HT-29 (cell line): ENCODE data around the gene METRN. TPM values are rescaled to one million over a fixed set of nuclear protein-coding genes. Genes with fewer than 3 reads are reported as not detected.
A peak's percentile ranks its signal among the peaks of the same experiment; 100 is the strongest.

Experiments
- DNase-seq: peaks from one replicate; pipeline ENCODE4 v3.0.0-alpha.2; 2015; ENCODE audit warnings: low spot score
- total RNA-seq: library from RNA; depleted of rRNA; stranded (reverse); fragments of >200 nt; shearing (Covaris generic); gene quantifications from 2 replicates; pipeline ENCODE4 v1.2.3, GENCODE V29; 2014

METRN gene
- total RNA-seq, 1 experiment from 2014 or later = 82.2 TPM

- DNase-seq = no peak
These were observed 8.8 kb downstream of the METRN start for GRCh38 chr16:723695-724094.

DNA sequence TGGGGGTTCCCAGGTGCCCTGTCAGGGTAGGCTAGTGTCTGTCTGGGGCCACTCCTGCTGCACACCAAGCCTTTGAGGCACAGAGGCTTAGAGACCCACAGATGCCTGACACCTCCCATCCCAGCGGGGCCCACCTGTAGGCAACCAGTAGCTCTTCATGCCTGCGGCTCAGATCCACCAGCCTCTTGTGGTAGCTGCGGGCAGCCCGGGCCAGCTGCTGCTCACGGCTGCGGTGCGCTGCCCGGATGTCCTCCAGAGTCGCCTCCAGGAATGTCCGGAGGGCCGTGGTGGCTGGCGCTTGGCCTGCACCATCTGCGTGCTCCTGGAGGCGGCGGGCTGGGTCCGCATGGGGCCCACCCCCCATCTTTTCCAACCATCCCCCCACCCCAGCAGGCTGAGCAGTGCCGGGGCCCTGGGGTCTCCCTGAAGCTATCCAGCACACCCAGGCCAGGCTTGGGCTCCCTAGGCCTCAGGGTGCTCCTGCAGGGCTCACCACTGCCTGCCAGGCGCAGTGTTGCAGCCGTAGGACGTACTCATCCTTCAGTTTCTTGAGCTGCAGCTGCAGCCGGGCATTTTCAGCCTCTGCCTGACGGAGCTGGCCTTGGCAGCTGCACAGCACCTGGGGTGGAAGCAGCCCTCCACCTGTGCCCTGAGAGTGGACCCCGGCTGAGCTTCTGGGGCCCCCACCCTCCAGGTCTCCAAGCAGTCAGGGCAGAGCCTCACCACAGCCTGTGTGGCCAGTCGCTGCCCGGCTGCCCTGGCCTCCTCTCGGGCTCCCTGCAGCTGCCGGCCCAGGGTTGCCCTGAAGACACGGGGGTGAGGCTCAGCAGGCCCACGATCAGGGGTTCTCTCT is 9.5 kb downstream of the METRN start:
- DNase-seq = peak; percentile 1

DNA sequence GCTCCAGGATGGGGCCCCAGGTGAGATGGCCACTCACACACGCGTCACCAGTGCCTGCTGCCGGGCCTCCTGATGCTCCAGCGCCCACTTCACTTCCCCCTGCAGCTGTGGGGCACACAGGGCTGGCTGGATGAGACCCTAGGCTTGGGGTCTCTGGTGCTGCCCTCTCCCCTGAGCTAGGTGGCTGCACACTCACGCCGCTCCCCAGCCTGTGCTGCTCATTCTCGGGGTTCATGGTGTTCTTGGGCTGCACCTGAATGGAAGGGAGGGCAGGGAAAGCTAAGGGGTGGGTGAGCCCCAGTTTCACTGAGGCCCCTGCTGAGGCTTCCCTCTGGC is 10.1 kb downstream of the METRN start:
- no peak for DNase-seq

DNA sequence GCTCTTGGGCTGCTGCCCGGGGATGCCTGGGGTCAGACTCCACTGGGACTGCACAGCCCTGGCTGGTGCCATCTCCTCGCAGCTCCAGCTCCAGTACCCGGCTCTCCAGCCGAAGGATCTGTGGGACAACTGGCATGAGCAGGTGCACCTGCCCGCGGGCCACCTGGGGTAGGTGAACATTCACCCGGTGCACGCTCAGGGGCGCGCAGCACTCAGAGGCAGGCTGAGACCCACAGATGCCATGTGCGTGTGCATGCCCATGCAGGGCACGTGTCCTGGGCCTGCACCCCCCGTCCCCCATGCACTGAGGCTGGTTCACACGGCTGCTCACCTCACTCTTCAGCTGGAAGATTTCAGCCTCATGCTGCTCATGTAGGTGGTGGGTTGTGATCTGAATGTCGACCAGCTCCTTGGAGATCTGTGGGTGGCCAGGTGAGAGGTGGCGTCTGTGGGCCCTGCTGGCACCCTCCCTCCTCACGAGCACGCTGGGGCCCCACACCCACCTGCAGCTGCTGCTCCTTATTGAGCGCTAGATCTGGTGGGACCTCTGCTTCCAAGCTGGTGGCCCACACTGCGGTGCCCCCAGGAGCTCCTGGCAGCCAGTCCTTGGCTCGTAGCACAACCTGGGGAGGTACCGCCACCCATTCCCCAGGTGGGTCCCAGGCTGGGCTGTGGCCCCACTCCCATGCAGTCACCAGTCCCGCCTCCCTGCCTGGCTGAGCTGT is 10.7 kb downstream of the METRN start:
- peak; percentile 1 for DNase-seq

- no peak for DNase-seq
These were observed 11.2 kb downstream of the METRN start for GRCh38 chr16:726188-726437.

GRCh38 chr16:726438-727290 is 11.7 kb downstream of the METRN start, which contains the start of the genes CCDC78 and HAGHL:
TSS of gene CCDC78 (minus strand) at chr16:726443. CDS start at chr16:726367, 76 bp downstream.
TSS of gene HAGHL (plus strand) at chr16:727106. CDS start at chr16:727510, 404 bp downstream.
- peak; percentile 65 for DNase-seq

DNA sequence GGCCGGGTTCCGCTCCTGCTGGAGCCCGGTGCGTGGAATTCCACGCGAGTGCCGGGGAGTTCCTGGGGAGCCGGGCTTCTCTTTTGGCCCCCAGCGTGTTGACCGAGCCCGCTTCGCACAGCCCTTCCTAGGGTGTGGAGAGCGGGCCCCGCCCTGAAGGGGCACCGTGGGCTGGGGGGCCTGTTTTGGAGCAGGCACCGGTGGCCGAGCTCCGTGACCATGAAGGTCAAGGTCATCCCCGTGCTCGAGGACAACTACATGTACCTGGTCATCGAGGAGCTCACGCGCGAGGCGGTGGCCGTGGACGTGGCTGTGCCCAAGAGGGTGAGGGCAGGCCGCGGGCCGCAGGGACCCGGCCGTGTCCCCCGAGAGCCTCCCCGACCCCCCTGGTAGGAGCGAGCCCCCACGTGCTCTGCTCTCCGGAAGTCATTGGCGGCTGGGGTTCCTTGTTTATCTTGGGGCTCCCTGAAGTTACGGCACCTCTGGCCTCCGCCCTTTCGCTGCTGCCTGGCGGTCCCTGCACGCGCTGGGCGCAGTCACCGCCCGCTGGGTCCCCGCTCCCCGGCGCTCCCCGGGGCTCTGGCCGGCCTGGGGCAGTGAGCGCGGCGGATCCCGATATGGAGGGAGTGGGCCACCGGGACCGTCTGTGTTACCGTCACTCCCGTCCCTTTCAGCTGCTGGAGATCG is 12.5 kb downstream of the METRN start:
- DNase-seq = peak; percentile 28

DNA sequence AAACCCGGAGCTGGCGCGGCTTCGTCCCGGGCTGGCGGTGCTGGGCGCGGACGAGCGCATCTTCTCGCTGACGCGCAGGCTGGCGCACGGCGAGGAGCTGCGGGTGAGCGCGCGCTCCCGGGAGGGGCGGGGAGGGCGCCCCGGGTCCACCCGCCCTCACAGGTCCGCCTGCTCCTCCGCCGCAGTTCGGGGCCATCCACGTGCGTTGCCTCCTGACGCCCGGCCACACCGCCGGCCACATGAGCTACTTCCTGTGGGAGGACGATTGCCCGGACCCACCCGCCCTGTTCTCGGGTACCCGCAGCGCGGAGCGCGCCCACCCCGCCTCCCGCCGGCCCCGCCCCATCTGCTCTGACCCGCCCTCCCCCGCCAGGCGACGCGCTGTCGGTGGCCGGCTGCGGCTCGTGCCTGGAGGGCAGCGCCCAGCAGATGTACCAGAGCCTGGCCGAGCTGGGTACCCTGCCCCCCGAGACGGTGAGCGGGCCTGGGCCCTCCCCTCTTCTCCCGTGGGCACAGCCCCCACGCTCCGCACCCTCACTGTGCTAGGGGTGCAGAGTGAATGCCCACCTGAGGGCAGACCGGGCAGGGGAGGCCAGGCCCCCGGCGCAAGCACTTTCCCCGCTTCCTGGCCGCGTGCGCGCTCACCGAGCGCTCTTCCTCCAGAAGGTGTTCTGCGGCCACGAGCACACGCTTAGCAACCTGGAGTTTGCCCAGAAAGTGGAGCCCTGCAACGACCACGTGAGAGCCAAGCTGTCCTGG is 13.4 kb downstream of the METRN start:
- peak; percentile 82 for DNase-seq

DNA sequence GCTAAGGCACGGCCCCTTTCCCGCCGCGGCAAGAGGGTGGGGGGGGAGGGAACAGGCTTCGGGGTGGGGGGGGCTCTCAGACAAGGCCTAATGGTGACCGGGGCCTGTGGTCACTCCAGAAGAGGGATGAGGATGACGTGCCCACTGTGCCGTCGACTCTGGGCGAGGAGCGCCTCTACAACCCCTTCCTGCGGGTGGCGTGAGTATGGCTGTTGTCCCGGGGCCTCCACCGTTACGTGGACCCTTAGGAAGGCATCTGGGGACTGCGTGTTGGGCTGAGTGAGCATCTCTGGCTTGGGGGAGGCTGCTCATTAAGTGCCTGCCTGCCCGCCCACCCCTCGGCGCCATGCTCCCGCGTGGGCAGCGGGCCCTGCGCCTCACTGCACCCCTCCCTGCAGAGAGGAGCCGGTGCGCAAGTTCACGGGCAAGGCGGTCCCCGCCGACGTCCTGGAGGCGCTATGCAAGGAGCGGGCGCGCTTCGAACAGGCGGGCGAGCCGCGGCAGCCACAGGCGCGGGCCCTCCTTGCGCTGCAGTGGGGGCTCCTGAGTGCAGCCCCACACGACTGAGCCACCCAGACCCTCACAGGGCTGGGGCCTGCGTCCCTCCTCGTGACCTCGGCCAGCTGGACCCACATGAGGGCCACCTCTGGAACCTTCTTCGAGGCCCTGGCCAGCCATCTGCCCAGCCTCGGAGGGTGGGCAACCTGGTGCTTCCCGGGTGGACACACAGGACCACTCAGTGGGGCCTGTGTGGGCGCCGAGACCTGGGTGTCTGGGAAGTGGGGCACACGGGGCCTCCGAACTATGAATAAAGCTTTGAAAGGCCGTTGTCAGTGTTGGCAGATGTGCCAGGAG is 14.2 kb downstream of the METRN start:
- no peak for DNase-seq

DNA sequence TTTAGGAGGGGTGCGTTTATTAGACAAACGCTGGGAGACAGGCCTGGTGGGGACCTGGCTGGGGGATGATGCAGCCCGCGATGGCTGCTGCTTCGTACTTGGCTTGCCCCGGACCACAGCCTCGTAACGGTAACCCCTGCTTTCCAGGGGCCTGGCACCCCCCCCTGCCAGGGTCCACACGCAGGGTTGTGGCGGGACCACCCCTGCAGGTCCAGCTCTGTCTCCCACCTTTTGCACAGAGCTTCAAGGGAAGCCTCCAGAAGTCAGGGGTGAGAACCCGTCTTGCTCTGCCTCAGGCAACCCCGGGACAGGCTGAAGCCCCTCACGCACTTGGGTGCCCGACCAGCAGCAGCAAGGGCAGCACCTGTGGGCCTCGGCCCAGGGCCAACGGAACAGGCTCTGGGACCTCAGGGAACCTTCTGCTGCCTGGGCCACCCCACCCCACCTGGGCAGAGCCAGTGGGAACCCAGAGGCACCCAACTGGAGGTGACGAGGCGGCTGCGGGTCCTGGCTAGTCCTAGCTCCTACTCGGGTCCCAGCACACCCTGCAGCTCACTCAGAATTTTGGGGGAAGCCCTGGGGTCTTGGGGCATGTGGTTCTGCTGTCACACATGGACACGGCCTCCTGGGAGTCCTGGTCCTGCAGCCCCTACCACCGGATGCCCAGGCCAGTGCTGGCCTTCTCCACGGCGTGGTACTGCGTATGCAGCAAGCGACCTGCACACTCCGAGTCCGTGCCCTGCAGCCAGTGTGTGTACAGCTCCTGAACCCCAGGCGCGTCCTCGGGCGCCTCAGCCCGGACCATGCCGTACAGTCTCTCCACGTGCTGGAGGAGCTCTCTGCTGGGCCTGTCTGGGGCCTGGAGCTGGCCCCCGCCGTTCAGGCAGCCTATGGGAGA is 15.1 kb downstream of the METRN start:
- DNase-seq = no peak

GRCh38 chr16:730666-731509 is 16.0 kb downstream of the METRN start:
- DNase-seq = no peak

DNA sequence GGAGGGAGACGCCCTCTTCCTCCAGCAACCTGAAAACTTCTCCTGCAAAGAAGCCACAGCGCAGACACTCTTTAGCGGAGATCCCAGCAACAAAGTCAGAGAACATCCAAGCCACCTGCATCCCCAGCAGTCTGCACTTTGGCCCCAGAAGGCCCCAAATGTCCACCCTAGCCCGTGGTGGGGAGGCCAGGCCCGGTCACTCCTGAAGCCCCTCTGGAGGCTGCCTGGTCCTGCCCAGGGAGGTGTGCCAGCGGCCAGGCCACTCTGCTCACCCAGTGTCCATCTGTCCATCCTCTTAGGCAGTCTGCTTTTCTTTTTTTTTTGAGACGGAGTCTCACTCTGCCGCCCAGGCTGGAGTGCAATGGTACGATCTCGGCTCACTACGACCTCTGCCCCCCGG is 17.4 kb downstream of the METRN start:
- DNase-seq = no peak

DNA sequence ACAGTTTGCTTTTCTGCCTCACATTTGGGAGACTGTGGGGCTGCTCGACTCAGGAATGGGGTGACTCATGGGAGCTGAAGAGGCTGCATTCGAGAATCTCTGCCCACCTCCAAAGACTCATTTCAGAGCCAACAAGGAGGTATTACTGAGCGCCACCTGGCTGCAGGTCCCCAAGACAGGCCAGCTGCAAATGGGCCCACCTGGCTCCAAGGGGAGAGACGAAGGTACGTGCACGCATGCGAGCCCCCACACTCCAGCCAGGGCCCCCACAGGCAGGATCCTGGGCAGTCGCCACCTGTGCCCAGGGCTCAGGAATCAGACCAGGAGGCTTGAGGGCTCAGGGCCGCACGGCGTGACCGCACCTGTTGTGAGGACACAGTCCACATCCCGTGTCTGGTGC is 18.0 kb downstream of the METRN start:
- DNase-seq = no peak

DNA sequence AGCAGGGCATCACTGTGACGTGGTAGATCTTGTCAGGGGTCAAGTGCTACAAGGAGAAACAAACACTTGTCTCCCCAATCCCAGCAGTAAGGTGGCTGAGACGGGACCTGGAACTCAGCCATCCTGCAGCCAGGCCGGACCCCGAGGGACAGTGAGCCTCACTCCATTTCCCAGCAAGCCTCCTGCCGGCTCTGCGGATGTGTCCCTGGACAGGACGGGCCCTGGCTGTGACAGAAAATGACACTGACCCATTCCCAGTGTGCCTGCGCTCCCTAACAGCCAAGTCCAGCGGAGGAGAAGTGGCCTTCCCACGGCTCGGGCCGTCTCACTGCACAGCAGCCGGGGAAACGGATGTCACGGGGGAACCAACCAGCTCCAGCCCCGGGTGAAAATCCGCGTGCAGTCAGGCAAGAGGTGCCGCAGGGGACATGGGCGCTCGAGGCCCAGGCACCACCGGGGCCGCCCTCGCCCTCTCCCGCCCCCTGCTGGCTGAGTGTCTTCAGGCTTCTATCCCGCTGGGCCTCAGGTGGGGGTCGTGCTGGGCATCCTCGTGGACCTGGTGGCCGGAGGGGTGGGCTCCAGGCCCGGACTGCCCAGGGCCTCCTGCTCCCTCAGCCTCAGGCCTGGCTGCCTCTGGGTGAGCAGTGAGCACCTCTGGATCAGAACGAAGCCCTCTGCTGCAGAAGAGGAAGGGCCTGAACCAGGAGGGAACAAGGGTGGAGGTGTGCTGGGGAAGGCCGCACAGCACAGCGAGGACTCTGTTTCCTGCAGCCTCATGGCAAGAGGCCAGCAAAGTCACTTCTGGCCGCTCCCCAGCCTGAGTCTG is 18.7 kb downstream of the METRN start:
- DNase-seq = no peak

DNA sequence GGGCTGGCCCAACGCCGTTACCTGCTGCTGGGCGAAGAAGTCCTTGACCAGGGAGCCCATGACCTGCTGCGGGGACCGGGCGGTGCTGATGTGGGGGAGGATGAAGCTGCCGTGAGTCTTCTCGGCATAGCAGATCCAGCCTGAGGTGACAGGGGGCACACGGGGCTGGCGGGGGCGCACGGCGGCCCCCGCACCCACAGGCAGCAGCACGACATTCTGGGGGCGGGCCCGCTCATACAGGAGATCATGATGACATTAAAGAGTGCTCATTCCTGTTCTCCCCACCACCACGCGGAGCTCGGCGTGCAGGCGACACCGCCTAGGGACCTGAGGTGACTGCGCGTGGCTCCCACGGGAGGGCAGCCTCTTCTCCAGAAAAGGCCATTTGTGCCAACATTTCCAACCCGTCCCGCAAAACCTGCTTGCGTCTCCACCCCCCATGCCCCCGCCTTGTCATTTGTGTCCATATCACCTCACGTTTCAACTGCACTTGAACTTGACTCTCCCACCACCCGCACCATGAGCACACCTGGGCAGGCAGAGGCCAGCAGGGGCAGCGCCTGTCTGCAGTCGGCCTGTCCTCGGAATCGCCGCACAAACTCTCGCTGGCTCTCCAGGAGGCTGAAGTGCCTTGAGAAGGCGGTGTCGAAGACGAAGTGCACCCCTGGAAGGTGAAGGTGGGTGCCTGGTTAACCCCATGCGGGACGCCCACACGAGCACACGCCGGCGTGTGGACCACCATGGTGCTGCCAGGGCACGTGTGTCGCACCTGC is 19.5 kb downstream of the METRN start:
- no peak for DNase-seq
